Neural crest cell (in vitro differentiated cells): ENCODE measurements around the gene RALA. TPM values are rescaled to one million over a fixed set of nuclear protein-coding genes. Genes with fewer than 3 reads are reported as not detected.
A peak's percentile ranks its signal among the peaks of the same experiment; 100 is the strongest.

Source experiments
- DNase-seq: peaks from one replicate; pipeline ENCODE4 v3.0.0; 2021; ENCODE audit warnings: low read depth, mixed read lengths, low spot score
- H3K27ac Mint-ChIP-seq: one replicate; pipeline ENCODE4 v1.8.0; 2021; ENCODE audit warnings: mild to moderate bottlenecking, mixed read lengths; ENCODE audit not compliant: unreplicated experiment
- H3K27me3 Mint-ChIP-seq: 2 replicates; pipeline ENCODE4 v1.8.0; 2021; ENCODE audit warnings: low read depth, mild to moderate bottlenecking, mixed read lengths
- H3K36me3 Mint-ChIP-seq: 2 replicates; pipeline ENCODE4 v1.8.0; 2021; ENCODE audit warnings: low read depth, mild to moderate bottlenecking, mixed read lengths
- H3K4me1 Mint-ChIP-seq: 2 replicates; pipeline ENCODE4 v1.8.0; 2021; ENCODE audit warnings: mixed read lengths
- H3K4me3 Mint-ChIP-seq: one replicate; pipeline ENCODE4 v1.8.0; 2021; ENCODE audit warnings: mild to moderate bottlenecking, mixed read lengths
- H3K9me3 Mint-ChIP-seq: 2 replicates; pipeline ENCODE4 v1.8.0; 2021; ENCODE audit warnings: mixed read lengths
- CTCF ChIP-seq: fragments of 200-600 bp; sonication (generic); conservative IDR thresholded peaks from 2 replicates; pipeline ENCODE4 v1.5.0; 2021; ENCODE audit warnings: antibody characterized with exemption, mild to moderate bottlenecking
- total RNA-seq: library from RNA; stranded (reverse); gene quantifications from 2 replicates; pipeline ENCODE4 v1.2.1, GENCODE V29; 2021

Gene RALA
- total RNA-seq, 1 donor from 2014 or later, result 39.2 TPM

DNA sequence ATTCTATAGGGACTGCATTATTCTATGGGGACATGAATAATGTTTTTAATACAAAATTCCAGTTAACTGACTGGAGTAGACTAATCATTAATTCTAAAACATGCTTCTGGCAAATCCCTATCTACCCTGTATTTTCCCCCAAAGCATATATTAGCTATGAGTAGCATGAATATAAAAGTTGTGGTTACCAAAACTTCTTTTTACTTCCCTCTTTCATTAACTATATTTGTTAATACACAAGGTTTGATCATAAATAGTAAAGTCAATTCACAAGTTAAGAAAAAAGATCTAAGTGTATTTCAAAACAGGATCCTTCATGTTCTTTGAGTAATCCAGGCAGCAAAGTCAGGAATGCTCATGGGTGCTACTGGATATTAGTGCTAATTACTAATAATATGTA, 2.9 kb upstream of the RALA start:
- DNase-seq, result no peak
- Mint-ChIP-seq H3K36me3 (no peaks in the 10 kb centered on the region), H3K9me3 (no peaks in the 10 kb centered on the region), H3K27ac (no peak overlapping the region), H3K4me1 (peaks cover 26% of the 10 kb centered on the region), H3K27me3 (peaks cover 11% of the 10 kb centered on the region), H3K4me3 (no peak overlapping the region)
- TF ChIP-seq CTCF, result no peak

DNA sequence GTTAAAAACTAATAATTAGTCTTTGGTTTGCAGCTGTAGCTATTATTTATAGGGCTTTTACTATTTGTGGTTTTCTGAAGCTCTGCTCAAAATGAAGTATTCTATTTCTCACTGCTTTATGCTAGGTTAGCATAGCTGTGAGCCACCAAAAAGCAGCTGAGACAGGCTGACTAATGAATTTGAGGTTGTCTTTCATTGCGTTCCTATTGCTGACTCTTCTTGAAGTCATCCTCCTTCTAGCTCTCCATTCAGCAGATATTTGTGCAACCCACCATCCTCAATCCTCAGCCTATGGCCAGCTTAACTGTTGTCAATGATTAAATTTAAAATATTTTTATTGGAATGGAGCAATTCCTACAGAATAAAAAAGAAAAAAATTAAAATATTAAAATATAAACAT, 2.1 kb upstream of the RALA start:
- H3K27ac Mint-ChIP-seq, result no peak overlapping the region

GRCh38 chr7:39621784-39622411, 1.5 kb upstream of the RALA start:
- Mint-ChIP-seq H3K36me3 (no peaks in the 10 kb centered on the region), H3K27ac (no peak overlapping the region), H3K9me3 (no peaks in the 10 kb centered on the region), H3K4me3 (peak overlapping the region; percentile 95), H3K4me1 (peaks cover 36% of the 10 kb centered on the region), H3K27me3 (no peaks in the 10 kb centered on the region)
- no peak for TF ChIP-seq CTCF
- DNase-seq, result no peak

More for the DNA sequence above, 2.1 kb upstream of the RALA start:
- Mint-ChIP-seq H3K9me3 (no peaks in the 10 kb centered on the region), H3K36me3 (no peaks in the 10 kb centered on the region), H3K4me3 (no peak overlapping the region), H3K27me3 (peaks cover 4% of the 10 kb centered on the region), H3K4me1 (peaks cover 32% of the 10 kb centered on the region)
- no peak for DNase-seq
- TF ChIP-seq CTCF, result no peak

DNA sequence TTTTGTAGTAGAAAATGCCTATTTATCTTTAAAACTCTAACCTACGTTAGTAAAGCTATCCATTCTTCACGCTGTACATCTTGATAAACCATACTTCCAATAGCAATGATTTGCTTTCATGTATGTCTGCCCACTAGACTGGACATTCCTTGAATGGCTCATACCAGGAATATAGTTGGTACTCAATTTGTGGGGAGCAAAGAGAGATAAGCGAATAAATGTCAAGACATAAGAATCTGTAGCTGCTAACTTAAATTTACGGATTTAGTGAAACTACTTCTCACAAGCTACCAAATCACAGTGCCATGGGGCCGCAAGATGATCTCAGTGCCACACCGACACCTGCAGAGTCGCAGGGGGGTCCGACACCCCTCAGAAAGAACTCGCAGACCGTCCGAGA, 763 bp upstream of the RALA start:
- H3K4me1 Mint-ChIP-seq, result peaks cover 36% of the 10 kb centered on the region
- peak overlapping the region; percentile 99 for H3K27ac Mint-ChIP-seq
- no peak for TF ChIP-seq CTCF
- H3K4me3 Mint-ChIP-seq, result peak overlapping the region; percentile 95
- no peaks in the 10 kb centered on the region for H3K9me3 Mint-ChIP-seq
- H3K27me3 Mint-ChIP-seq, result no peaks in the 10 kb centered on the region
- no peak for DNase-seq
- no peaks in the 10 kb centered on the region for H3K36me3 Mint-ChIP-seq

- Mint-ChIP-seq H3K27ac (peak overlapping the region; percentile 70), H3K36me3 (no peaks in the 10 kb centered on the region), H3K9me3 (no peaks in the 10 kb centered on the region), H3K4me1 (peaks cover 44% of the 10 kb centered on the region), H3K4me3 (peak overlapping the region; percentile 95), H3K27me3 (no peaks in the 10 kb centered on the region)
- DNase-seq, result peak; percentile 3
- peak; percentile 15 for TF ChIP-seq CTCF
These were observed 515 bp downstream of the RALA start for GRCh38 chr7:39623732-39624441.
